Amniotic epithelial cell (primary cell): ENCODE measurements around the gene PJA2.
"Not testable (repeated sequence)": the region's sequence is repeated elsewhere in the genome, so short reads cannot be mapped to it uniquely, and the experiment has no call there.

Experiments used
- DNase-seq: peaks from one replicate; pipeline ENCODE4 v3.0.0-alpha.2; 2010; ENCODE audit warnings: low read depth

The PJA2 gene, protein sequence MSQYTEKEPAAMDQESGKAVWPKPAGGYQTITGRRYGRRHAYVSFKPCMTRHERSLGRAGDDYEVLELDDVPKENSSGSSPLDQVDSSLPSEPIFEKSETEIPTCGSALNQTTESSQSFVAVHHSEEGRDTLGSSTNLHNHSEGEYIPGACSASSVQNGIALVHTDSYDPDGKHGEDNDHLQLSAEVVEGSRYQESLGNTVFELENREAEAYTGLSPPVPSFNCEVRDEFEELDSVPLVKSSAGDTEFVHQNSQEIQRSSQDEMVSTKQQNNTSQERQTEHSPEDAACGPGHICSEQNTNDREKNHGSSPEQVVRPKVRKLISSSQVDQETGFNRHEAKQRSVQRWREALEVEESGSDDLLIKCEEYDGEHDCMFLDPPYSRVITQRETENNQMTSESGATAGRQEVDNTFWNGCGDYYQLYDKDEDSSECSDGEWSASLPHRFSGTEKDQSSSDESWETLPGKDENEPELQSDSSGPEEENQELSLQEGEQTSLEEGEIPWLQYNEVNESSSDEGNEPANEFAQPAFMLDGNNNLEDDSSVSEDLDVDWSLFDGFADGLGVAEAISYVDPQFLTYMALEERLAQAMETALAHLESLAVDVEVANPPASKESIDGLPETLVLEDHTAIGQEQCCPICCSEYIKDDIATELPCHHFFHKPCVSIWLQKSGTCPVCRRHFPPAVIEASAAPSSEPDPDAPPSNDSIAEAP

DNA sequence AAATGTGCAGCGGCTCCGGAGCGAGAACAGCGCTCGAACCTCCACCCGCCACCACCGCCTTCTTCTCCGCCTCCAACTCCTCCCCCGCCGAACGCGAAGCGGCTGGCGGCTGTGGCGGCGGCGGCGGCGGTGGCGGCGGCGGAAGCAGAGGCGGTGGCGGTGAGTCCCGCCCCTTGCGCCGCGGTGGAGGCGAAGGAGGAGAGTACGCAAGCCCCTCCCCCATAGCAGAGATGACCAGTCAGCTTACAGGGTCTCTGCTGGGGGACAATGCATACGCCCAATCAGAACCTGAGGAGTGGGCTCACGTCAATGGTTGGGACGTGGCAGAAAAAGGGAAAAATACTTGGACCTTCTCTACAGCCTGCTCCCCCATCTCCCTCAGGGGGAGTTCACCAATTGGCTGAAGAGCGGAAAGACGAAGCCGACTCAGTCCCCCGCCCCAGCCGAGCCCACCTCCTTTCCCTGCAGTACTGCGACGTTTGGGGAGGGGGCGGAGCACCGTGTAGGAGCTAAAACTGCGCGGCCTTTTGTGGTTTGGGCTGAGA lies at the start of gene PJA2:
TSS of gene PJA2 (minus strand) at position 131 of the 545 bp plus-strand sequence. CDS start 26,541 bp downstream, outside the sequence.
- peak; percentile 100 for DNase-seq

DNA sequence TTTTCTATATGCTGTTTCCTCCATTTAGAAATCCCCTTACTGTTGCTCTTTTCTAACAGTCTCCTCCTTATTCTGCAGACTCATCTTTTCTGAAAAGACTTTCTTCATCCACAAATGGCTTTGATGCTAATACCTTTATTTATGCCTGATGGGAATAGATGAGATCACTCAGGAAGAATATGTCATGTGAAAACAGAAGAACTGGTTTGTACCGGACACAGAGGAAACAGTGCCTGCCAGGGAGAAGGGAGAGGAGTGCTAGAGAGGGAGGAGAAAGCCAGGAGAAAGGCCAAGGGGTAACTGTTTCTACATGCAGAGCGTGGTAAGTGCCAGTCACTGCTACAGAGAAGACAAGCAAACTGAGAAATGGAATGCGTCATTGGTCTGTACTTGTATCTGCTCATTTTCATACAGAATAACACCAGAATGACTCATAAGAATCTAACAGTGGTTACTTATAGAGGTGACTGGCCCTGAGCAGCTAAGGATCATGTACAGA lies 45.9 kb upstream of the PJA2 start:
- DNase-seq: peak; percentile 100

DNA sequence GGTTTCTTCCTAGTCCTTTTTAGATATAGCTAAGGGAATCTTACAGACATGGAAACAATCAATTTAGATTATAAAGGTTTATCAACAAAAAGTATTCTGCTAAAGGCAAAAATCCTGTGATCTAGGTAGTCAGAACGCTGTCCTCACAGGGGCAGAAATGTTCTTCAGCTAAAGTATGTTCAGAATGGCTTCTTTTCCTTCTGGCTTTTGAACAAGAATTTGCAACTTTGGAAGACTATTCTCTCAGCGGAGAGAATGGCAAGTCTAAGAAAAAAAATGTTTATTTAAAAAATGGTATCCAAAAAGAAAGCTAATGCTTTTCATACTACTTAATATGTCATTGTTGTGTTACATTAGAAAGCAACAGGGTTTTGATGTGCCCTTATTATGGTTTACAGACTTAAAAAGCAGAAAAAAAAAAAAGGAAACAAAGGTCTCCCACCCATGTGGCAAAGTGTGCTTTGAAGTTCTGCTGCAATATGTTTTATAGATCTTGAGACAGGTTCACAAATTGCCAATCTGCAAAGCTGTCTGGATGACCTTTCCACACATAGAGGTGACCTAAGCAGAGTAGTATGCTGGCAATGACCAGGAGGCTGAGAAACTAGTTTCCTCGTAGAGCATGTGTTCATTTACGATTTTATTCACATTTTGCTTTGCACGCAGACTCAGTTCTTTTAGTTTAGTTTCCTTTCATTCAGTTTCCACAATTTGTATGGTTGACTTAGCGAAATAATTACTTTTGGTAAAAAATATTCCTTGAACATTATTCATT lies 45.1 kb upstream of the PJA2 start:
- peak; percentile 75 for DNase-seq

DNA sequence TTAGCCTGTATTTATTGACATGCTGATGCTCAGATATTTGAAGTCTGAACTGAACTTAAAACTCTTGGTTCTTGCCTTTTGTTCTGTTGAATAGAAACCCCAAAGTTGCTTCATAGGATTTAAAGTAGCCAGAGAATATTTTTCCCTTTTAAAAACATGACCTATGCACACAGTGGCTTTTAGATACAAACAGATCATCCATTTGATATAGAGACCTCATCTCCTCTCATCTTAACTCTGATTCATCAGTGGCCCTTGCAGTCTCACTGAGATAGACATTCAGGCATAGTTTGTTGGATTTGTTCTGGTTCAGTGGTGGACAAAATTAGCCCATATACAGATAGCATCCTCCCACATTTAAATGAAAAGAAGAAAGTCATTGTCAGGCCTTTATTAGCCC lies 43.5 kb upstream of the PJA2 start:
- DNase-seq: peak; percentile 51

DNA sequence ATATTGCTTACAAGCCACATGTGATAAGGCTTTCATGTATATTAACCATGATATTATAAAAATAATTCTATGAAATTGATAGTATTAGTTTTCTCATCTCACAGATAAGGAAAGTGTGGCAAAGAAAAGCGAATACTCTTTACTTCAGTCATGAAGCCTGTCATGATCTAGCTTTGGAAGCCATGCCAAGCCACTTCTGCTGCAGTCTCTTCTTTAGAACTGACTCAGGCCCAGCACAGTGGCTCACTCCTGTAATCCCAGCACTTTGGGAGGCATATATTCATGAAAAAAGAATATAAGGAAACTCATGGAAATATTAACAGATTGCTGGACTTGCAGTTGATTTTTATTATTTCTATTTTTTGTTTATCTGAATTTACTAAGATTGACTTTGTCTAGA lies 42.9 kb upstream of the PJA2 start:
- DNase-seq: no peak

DNA sequence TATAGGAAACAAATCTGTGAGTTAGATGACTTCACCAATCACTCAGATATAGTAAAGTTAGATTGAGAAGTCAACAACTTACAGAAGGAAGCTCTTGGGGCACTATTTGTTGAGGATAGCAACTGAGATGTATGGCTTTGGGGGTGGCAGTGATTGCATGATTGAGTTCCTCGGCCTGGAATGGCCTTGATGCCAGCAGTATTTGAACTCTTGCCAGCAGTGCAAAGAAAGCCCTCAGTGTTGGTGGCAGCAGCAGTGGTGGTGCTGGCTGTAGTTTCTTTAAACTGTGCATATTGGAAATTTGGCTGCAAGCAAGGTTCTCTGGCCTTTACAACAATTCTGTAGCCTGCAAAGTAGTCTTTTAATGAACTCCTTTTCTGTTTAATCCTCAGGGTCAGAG lies 41.4 kb upstream of the PJA2 start:
- DNase-seq: no peak

DNA sequence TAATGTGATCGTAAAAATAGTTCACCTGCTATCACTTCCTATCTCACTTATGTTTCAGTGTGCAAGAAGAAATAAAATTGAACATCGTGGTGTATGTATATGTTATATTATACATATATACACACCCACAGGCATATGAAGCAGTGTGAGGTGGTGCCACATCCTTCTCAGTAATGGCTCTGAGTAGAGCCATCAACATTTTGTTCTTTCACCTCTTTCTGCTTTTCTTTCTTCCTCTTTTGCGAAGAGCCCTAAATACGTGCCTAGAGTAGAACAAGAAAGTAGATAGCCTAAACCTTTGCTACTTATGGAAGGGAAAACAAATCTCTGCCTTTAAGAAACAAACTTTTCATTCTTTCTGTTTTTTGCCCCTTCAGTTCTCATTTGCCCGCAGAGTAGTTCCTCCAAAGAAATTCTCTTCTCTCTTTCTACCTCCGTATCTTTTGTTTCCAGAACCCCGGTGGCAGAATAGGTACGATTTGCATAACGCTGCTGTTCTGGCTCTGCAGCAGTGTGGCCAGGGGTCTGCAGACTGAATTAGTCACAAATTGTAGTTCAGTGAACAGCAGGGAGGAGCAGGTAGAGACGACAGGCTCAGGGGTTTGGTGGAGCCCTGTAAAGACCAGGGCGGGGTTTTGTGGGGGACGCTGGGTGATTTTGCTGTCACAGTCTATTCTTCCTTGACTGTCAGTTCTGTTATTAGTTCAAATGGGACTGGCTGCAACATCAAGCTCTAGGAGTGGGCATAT lies 40.5 kb upstream of the PJA2 start:
- no peak for DNase-seq

DNA sequence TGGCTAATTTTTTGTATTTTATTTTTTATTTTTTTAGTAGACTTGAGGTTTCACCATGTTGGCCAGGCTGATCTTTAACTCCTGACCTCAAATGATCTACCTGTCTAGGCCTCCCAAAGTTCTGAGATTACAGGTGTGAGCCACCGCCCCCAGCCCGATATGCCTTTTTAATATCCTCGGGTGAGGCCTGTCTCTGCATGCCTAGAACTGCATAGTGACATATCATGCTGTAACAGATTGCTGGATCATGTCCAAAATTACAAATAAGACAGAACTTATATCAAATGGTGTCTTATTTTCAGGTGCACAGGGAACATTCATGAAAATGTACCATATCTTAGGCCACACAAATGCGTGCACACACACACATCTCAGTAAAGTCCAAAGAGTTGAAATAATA lies 39.1 kb upstream of the PJA2 start:
- DNase-seq: no peak

DNA sequence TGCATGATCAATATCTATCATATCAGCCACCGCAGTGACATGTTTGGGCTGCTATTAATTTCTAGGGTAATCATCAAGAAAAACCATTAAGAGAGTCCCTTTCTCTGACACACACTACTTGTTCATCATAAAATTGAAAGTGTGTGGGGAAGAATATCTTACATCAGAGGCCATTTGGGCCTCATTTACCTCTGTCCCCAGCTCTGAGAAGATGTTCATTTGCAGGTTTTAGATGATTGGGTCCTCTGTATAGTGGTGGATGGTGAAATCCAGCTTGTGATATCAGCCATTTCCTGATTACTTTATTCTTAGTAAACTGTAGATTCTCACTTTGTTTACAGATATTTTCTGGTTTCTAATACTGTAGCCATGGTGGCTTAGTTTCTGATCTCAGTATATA lies 29.8 kb upstream of the PJA2 start:
- no peak for DNase-seq

DNA sequence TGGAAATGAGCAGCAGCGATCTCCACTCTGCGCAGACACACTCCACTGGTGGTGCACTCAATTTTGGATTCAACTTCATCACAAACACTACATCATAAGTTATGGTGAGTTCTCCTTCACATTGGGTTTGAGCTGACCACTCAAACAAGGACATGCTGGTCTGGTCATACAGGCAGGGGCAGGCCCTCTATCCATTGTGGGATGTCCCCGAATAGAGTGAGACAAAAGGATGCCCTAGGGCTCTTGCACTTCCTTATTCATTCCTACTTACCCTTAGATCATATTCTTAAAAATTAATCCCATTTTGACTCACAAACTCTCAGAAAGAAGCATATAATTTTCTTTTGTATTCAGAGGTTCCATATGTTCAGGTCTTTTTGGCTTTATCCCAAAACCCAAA lies 16.3 kb upstream of the PJA2 start:
- DNase-seq: no peak

DNA sequence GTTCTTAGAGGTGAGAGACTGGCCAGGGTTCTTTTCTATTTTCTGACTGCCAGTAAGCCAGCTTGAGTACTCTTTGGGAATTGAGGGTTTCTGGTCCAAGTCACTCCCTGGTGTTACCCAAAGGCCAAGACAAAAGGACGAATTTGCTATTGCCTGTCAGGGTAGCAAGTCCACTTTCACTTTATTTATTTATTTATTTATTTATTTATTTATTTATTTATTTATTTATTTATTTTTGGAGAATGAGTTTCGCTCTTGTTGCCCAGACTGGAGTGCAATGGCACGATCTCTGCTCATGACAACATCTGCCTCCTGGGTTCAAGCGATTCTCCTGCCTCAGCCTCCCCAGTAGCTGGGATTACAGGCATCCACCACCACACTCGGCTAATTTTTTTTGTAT lies 15.7 kb upstream of the PJA2 start:
- DNase-seq: not testable (repeated sequence)

DNA sequence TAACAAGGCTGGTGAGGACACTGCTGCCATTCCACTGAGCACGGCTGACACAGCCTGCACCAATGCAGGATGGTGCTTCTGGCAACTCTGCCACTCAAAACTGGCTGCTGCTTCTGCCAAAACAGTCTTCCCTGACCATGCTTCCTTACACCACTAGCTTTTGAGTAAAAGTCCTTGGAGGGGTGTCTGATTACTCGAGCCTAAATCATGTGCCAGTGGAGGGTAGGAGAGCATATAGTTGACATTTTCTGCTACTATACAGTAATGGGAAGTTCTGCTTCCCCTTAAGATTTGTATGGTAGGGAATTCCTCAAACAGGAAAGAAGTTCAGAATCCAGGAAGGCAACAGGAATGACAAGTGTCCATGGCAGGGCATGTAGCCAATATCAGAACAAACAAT lies 12.2 kb upstream of the PJA2 start:
- no peak for DNase-seq

DNA sequence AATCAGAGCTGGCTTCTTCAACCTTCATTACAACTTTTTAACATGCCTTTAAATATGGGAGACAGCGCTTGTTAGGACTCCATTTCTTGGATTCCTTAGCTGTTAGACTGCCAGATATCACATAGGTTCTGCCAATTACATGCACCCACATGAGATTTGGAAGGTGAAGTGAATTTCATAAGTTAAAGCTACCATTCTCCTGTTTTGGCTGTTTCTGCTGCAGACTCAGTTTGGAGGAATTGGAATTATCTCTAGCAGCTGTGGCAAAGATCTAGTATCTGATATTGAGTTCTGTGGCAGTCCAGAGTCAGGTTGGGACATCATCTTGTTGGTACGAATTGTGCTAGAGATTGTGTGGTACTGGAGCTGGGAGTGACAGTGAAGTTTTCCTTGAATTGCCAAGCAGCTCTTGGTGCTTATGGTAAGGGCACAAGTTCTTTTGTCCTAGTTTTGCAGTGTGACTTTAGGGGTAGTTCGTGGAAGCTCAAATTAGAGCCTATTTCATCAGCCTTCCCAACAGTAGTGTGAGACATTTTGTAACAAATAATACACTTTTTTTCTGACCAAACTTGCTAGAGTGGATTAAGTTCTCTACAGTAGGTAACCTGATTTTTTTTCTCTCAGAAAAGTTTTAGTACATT lies 9.1 kb upstream of the PJA2 start:
- no peak for DNase-seq

DNA sequence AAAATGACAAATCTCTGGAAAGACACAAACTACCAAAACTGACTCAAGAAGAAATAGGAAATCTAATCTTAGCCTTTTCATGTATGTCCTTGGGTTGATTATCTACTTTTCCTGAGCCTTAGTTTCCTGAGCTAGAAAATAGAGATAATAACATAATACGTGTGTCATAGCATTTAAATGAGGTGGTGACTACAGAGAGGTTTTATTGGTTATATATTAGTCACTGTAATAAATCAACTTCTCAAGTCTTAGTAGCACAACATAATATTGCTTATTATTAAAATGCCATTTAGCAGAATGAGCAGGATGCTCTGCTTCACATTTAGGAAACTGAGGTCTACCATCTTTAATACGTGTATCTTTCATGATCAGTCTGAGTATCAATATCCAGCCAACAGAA lies 7.1 kb upstream of the PJA2 start:
- DNase-seq: peak; percentile 46

DNA sequence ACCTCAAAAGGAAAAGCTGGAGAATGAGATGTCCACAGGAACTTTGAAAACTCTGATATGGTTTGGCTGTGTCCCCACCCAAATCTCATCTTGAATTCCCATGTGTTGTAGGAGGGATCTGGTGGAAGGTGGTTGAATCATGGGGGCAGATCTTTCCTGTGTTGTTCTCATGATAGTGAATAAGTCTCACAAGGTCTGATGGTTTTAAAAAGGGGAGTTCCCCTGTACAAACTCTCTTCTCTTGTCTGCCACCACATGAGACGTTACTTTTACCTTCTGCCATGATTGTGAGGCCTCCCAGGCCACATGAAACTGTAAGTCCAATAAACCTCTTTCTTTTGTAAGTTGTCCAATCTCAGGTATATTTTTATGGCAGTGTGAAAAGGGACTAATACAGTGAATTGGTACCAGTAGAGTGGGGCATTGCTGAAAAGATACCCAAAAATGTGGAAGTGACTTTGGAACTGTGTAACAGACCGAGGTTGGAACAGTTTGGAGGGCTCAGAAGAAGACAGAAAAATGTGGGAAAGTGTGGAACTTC lies 4.2 kb upstream of the PJA2 start:
- DNase-seq: not testable (repeated sequence)

DNA sequence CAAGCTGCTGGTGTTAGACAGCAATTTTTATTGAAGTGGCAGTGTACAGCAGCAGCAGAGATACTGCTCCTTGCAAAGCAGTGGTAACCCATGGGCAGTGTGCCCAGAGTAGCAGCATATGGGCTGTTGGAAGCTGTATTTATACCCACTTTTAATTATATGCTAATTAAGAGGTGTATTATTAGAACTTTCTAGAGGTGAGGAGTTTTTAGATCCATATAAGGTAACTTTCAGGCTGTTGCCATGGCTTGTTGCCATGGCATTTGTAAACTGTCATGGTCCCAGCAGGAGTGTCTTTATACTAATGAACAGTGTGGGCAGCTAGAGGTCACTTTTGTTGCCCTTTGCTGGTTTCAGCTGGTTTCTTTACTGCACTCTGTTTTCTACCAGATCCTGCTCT lies 3.7 kb upstream of the PJA2 start:
- DNase-seq: peak; percentile 45

DNA sequence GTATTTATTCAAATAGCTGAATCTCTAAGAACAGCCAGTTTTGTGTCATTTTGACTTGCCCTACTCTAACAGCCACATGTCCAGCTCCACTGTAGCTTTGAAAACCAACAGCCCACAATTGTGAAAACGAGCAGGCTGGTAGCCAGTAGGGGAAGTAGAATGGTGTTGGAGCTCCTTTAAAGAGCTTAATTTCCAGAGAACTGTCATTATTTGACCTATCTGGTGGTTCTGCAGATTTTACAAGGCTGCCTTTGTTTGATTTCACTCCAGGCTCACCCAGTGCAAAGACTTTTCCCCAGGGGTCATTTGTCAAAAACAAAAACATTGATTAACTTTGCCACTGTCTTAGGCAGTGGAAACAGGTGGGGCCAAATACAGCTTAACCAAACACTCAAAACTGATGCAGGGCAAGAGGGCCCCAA lies 3.2 kb upstream of the PJA2 start:
- no peak for DNase-seq

DNA sequence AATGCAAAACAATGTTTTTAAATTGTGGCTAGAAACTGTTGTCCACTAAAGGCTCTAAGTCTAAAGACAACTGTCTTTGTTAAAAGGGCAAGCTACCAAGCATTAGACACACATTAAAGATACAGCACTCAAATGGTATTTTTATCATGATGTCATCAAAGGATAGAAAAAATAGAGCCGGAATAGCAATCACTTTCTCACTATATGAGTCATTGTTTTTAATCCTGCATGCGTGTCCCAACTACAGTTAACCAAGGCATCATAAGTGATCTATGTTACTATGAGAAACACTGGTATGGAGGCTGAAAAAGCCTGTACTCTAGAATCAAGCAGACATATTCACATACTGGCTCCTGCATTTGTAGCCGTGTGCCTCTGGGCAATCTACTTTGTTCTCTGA lies 1.9 kb upstream of the PJA2 start:
- DNase-seq: peak; percentile 97

DNA sequence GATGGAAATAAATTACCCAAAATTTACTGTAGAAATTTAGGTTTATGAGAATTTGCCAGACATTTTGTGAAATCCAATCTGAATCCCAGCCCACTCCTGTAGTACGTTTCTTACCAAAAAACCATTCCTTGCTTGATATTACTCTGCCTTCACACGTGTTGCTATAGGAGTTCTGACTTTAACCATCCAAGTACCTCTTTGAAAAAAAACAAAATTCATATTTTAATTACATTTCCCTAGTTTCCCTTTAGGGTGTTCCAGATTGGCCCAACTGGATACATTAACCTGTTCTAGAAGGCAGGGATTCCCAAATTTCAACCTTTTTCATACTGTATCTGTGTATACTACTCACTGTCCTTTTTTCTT lies 1.4 kb upstream of the PJA2 start:
- no peak for DNase-seq

DNA sequence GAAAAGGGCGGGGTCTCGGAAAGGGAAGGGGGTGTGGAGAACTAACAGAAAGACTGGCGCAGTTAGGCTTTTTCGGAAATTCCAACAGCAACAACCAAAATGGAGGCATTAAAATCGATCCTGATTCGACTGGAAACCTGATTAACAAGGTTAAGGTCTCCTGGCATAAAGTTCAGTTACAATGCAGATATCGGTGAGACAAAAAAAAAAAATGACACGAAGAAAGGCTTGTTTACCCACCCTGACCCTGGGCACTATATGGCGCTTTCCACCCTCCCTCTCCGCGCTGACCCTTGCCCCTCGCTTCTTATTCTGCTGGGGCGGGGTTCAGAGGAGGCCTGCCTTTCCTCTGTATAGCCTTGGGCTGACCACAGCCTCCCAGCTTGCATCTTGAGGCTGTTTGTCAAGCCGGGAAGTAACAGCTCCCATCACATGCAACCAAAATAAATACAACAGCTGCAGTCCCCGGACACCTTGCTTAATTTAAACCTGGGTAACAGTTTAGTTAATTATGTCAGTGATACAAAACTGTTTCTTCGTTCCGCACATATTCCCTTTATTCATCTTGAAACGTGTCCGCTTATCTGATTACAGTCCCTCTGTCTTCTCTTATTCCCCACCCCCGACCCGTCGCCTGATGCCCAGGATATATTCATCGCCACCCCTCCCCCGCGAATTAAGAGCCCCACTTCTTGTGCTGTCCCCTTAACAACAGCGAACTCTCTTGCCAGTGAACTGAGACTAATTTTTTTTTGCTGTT lies 795 bp upstream of the PJA2 start:
- DNase-seq: peak; percentile 91
